ENCODE data around the gene GULP1.

DNA sequence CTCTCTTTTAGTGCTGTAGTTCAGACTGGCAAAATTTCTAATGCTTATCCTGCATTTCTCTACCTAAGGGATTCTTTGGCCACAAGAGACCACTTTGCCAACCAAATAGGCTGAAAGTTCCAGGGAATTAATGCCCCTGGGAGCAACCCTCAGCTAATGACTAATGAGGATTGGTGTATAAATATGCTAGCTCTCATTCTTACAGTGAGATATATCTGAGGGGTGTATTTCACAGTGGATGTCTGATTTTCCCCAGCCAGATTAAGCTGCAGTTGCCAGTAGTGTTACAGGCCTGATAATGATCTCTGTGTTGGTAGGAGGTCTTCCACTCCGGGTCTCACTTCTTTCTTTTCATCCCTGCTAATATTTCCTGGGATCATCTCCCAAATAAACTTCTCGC is 90.4 kb downstream of the GULP1 start:
- TF ChIP-seq, protein P1, sequence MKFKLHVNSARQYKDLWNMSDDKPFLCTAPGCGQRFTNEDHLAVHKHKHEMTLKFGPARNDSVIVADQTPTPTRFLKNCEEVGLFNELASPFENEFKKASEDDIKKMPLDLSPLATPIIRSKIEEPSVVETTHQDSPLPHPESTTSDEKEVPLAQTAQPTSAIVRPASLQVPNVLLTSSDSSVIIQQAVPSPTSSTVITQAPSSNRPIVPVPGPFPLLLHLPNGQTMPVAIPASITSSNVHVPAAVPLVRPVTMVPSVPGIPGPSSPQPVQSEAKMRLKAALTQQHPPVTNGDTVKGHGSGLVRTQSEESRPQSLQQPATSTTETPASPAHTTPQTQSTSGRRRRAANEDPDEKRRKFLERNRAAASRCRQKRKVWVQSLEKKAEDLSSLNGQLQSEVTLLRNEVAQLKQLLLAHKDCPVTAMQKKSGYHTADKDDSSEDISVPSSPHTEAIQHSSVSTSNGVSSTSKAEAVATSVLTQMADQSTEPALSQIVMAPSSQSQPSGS (CRISPR knock-in tag; IDR thresholded peaks at IDR 0.05; ENCODE audit: borderline replicate concordance, low read depth): no peak
- TF ChIP-seq CTCF (IDR thresholded peaks at IDR 0.05) (no peak), ZBTB21 (CRISPR knock-in tag; IDR thresholded peaks at IDR 0.05; ENCODE audit: borderline replicate concordance) (no peak), MYBL2 (CRISPR knock-in tag; IDR thresholded peaks at IDR 0.05) (no peak), TCF7 (CRISPR knock-in tag; IDR thresholded peaks at IDR 0.05; ENCODE audit: low read depth) (no peak), ZNF512 (CRISPR knock-in tag; IDR thresholded peaks at IDR 0.05; ENCODE audit: borderline replicate concordance) (no peak), NFE2L1 (CRISPR knock-in tag; IDR thresholded peaks at IDR 0.05) (no peak)

Measured in WTC11 (cell line).